ENCODE results near the gene ARL5C.
A peak's percentile ranks its signal among the peaks of the same experiment; 100 is the strongest.

GRCh38 chr17:39194089-39194984 lies 28.4 kb upstream of the ARL5C start:
- TF ChIP-seq, protein P1, sequence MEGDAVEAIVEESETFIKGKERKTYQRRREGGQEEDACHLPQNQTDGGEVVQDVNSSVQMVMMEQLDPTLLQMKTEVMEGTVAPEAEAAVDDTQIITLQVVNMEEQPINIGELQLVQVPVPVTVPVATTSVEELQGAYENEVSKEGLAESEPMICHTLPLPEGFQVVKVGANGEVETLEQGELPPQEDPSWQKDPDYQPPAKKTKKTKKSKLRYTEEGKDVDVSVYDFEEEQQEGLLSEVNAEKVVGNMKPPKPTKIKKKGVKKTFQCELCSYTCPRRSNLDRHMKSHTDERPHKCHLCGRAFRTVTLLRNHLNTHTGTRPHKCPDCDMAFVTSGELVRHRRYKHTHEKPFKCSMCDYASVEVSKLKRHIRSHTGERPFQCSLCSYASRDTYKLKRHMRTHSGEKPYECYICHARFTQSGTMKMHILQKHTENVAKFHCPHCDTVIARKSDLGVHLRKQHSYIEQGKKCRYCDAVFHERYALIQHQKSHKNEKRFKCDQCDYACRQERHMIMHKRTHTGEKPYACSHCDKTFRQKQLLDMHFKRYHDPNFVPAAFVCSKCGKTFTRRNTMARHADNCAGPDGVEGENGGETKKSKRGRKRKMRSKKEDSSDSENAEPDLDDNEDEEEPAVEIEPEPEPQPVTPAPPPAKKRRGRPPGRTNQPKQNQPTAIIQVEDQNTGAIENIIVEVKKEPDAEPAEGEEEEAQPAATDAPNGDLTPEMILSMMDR (IDR thresholded peaks at IDR 0.05), result peak; percentile 12; the same call in 1 of the 2 replicates
- TF ChIP-seq ZNF121 (CRISPR knock-in tag; IDR thresholded peaks at IDR 0.05) (no peak), IRF1 (CRISPR knock-in tag; IDR thresholded peaks at IDR 0.05) (no peak), KAT7 (CRISPR knock-in tag; IDR thresholded peaks at IDR 0.05; ENCODE audit: borderline replicate concordance) (no peak), E2F1 (CRISPR knock-in tag; IDR thresholded peaks at IDR 0.05) (no peak), ZSCAN18 (CRISPR knock-in tag; IDR thresholded peaks at IDR 0.05) (no peak), NR2C2 (CRISPR knock-in tag; IDR thresholded peaks at IDR 0.05) (no peak), EMX1 (CRISPR knock-in tag; IDR thresholded peaks at IDR 0.05) (no peak), AFF4 (CRISPR knock-in tag; IDR thresholded peaks at IDR 0.05; ENCODE audit: borderline replicate concordance) (no peak)
- TF ChIP-seq, protein P2, sequence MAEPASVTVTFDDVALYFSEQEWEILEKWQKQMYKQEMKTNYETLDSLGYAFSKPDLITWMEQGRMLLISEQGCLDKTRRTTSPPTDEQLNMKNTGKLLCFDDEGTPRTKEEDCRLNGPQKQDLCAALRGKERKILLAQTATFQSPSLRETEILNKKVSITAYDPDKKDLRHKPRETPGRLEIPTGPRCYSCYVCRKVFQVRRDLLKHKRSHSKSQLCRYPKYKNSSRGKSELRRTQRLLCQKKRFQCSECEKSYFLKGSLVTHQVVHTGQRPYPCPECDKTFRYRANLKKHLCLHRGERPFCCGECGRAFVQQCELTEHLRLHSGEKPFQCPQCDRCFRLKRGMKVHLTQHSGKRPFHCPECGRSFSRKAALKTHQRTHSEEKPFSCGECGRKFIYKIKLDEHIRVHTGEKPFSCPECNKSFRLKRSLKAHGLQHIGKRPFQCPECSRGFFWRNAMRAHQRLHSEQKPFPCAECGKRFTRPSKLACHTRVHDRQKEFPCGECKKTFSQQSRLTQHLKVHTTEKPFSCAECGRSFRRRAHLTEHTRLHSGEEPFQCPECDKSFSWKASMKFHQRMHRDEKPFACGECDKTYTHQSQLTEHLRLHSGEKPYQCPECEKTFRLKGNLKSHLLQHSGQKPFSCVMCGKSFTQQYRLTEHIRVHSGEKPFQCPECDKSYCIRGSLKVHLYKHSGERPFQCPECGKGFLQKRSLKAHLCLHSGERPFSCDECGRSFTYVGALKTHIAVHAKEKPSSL (CRISPR knock-in tag; conservative IDR thresholded peaks at IDR 0.05), result no peak
- TF ChIP-seq, protein P3, sequence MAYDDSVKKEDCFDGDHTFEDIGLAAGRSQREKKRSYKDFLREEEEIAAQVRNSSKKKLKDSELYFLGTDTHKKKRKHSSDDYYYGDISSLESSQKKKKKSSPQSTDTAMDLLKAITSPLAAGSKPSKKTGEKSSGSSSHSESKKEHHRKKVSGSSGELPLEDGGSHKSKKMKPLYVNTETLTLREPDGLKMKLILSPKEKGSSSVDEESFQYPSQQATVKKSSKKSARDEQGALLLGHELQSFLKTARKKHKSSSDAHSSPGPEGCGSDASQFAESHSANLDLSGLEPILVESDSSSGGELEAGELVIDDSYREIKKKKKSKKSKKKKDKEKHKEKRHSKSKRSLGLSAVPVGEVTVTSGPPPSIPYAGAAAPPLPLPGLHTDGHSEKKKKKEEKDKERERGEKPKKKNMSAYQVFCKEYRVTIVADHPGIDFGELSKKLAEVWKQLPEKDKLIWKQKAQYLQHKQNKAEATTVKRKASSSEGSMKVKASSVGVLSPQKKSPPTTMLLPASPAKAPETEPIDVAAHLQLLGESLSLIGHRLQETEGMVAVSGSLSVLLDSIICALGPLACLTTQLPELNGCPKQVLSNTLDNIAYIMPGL (CRISPR knock-in tag; IDR thresholded peaks at IDR 0.05), result no peak
- TF ChIP-seq, protein P4, sequence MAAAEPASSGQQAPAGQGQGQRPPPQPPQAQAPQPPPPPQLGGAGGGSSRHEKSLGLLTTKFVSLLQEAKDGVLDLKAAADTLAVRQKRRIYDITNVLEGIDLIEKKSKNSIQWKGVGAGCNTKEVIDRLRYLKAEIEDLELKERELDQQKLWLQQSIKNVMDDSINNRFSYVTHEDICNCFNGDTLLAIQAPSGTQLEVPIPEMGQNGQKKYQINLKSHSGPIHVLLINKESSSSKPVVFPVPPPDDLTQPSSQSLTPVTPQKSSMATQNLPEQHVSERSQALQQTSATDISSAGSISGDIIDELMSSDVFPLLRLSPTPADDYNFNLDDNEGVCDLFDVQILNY (CRISPR knock-in tag; IDR thresholded peaks at IDR 0.05), result no peak

Measured in WTC11 (cell line).